Measurements from ENCODE around the gene TRMT61A.

The TRMT61A gene

DNA sequence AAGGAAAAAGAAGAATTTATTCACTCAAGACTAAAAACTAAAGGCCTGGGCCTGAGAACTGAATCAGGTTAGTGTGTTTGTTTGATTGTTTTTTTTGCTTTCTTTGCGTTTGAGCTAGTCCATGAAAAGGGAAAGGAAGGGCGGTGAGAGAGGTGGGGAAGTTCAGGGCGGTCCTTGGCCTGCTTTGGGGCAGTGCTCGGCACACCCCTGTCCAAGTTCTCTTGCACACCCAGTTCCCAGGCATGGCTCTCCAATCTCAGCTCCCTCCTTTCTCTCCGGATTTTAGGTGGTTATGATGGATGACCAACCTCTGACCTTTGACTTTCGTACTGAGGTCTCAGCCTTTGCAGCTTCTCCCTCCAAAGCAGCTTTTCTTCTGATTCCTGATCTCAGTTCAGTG is 45.1 kb downstream of the TRMT61A start:
- H3K27ac Mint-ChIP-seq: no peak overlapping the region
- no peak for ATAC-seq

DNA sequence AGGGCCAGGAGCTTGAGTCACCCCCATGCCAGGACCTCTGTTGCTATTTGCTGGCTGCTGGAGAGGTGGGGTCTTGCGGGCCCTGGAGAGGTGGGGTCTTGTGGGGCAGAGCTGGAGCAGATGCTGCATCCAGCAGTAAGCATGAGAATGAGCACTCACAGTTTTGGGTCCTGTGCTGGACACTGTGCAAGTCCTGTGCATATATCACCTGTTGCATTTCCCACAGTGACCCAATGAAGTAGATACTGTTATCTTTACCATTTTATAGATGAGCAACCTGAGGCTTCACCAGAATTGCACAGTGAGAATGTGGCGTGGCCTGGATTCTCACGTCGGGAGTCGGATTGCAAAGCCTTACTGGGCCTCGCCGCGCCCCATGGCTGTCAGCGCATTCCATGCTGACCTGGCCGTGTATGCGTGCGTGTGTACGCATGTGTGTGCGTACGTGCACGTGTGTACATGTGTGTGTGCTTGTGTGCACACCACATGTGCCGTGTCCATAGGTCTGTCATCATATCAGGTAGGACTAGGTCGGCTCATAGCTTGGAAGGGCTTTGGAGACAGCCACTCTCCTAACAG is 45.8 kb downstream of the TRMT61A start:
- Mint-ChIP-seq H3K4me3 (no peak overlapping the region), H3K36me3 (peaks cover 25% of the 10 kb centered on the region), H3K27me3 (no peaks in the 10 kb centered on the region), H3K9me3 (no peaks in the 10 kb centered on the region), H3K4me1 (peaks cover 7% of the 10 kb centered on the region), H3K27ac (no peak overlapping the region)
- ATAC-seq: no peak

More for the DNA sequence above, 45.1 kb downstream of the TRMT61A start:
- H3K9me3 Mint-ChIP-seq: no peaks in the 10 kb centered on the region
- no peaks in the 10 kb centered on the region for H3K27me3 Mint-ChIP-seq
- peaks cover 11% of the 10 kb centered on the region for H3K4me1 Mint-ChIP-seq
- no peak overlapping the region for H3K4me3 Mint-ChIP-seq
- peaks cover 25% of the 10 kb centered on the region for H3K36me3 Mint-ChIP-seq

DNA sequence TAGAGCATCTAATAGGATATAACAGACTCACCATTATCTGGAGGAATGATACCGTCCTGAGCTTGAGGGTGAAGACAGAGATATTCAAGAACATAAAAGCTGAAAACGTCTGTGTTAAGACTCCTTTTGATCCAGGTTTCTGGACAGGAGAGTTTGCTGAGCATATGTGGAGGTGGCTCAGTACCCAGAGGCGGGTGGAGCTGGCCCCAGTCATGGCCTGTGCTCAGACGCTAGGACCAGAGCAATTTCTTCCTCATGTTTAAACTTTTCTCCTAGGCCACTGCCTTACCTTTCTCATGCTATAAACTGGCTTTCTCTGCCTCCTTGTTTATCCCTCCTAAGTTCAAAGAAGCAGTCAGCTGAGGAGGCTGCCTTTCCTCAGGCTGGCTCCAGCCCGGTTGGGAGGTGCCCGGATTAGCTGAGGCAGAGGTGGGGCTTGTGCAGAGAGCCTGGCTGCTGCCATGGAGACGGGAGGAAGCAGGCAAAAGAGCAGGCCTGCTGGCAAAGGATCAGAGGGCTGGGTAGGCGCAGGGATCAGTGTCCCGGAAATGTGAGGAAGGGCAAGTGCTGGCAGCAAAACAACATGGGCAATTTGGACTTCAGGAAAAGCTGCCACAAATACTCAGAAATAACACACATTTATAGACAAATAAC is 47.5 kb downstream of the TRMT61A start:
- H3K27me3 Mint-ChIP-seq: no peaks in the 10 kb centered on the region
- no peak for ATAC-seq
- H3K27ac Mint-ChIP-seq: no peak overlapping the region
- peaks cover 25% of the 10 kb centered on the region for H3K36me3 Mint-ChIP-seq
- no peaks in the 10 kb centered on the region for H3K4me1 Mint-ChIP-seq
- H3K9me3 Mint-ChIP-seq: no peaks in the 10 kb centered on the region
- no peak overlapping the region for H3K4me3 Mint-ChIP-seq

DNA sequence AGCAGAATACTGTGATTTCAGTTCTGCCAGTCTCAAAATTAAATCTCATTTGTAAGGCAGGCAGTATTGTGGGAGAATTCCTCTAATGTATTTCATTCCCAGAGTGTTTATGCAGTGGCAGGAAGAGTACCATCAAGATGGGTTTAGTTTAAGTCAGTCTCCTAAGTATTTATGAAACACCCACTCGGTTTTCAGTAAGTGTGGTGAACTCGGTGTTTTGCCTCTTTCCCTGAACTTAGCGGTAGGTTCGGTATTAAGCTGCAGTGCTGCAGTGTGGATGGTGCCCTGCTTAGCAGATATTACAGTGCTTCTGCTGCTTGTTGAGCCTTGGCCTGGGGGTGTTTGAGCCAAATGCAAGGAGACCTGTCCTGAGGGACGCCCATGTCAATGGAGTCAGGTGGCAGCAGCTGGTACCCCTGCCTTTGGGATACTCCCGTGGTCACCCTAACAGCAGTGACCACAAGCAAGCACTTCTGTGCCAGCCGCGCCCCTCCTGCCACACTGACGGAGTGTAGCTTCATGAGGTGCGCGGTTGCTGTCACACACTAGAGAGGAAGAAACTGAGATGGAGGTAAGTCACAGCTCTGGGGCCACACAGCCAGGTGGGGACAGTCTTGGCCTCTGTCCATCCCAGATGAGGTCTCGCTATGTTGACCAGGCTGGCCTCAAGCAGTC is 49.5 kb downstream of the TRMT61A start:
- Mint-ChIP-seq H3K4me1 (no peaks in the 10 kb centered on the region), H3K27me3 (no peaks in the 10 kb centered on the region), H3K9me3 (no peaks in the 10 kb centered on the region), H3K27ac (no peak overlapping the region), H3K36me3 (peaks cover 29% of the 10 kb centered on the region), H3K4me3 (no peak overlapping the region)
- no peak for ATAC-seq

DNA sequence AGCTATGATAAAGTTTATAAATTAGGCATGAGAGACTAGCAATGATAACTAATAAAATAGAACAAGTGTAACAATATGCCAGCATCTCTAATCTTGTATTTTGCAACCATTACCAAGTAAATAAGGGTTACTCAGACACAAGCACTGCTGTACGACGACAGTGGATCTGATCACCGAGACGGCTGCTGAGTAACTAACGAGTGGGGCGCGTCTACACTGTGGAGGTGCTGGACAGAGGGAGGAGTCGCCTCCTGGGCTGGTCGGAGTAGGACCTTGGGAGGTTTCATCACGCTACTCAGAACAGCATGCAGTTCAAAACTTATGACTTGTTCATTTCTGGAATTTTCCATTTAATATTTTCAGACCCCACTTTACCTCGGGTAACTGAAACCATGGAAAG is 52.2 kb downstream of the TRMT61A start:
- H3K9me3 Mint-ChIP-seq: no peaks in the 10 kb centered on the region
- no peaks in the 10 kb centered on the region for H3K4me1 Mint-ChIP-seq
- peaks cover 15% of the 10 kb centered on the region for H3K36me3 Mint-ChIP-seq
- ATAC-seq: no peak
- H3K4me3 Mint-ChIP-seq: no peak overlapping the region
- no peaks in the 10 kb centered on the region for H3K27me3 Mint-ChIP-seq
- no peak overlapping the region for H3K27ac Mint-ChIP-seq

DNA sequence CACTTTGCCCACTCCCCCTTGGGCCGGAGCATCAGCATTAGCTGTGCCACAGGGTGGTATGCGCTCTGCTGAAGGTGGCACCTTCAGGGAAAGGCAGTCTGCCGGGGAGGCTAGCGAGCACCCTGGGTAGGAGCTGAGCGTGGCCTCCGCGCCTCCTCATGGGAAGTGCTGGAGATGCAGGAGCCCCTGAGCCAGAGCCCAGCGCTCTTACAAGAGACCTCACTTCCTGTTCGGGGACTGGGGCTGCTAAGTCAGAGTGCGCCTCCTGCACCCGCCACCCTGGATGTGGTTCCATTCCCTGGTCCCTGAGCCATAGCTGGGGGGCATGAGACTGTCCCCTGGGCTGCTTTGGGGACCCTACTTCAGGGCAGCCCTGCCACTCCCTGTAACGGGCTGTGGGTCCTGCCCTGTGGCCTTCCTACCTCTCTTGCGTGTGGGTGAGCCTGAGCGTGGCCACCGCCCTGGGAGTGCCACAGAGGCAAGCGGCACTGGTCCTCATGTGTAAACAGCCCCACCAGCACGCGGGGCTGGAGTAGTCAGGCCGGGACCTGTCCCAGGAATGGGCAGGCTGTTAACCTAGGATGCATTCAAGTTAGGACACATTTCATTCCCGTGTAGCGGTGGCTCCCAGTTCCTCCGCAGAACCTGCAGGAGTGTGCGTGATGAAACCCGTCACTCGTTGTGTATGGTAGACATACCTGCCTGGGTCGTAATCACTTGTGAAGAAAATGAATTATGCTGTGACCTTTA is 53.1 kb downstream of the TRMT61A start:
- Mint-ChIP-seq H3K36me3 (peaks cover 12% of the 10 kb centered on the region), H3K4me1 (no peaks in the 10 kb centered on the region), H3K27ac (no peak overlapping the region), H3K4me3 (no peak overlapping the region), H3K9me3 (no peaks in the 10 kb centered on the region), H3K27me3 (no peaks in the 10 kb centered on the region)
- ATAC-seq: no peak

DNA sequence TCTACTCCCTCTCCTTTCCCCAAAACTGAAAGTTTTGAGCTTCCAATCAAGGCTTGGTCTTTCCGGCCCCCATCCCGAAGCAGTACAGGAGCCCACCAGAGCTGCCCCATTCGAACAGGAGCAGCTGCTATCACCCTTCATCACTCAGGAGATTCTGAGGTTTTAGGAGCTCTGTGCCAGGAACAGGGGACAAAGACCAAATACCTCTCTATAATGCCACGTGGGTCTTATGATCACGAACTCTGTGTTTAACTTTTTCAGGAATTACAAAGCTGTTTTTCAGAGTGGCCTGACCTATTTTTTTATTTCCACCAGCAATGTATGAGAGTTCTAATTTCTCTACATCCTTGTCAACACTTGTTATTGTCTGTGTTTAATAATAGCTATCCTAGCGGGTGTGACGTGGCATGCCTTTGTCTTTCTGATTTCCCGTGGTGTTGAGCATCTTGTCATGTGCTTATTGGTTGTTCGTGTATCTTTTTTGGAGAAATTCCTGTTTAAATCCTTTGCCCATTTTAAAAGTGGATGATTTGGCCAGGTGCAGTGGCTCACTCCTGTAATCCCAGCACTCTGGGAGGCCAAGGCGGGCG is 55.4 kb downstream of the TRMT61A start:
- ATAC-seq: no peak
- H3K9me3 Mint-ChIP-seq: no peaks in the 10 kb centered on the region
- peaks cover 20% of the 10 kb centered on the region for H3K36me3 Mint-ChIP-seq
- H3K27ac Mint-ChIP-seq: no peak overlapping the region
- no peak overlapping the region for H3K4me3 Mint-ChIP-seq
- H3K27me3 Mint-ChIP-seq: no peaks in the 10 kb centered on the region
- no peaks in the 10 kb centered on the region for H3K4me1 Mint-ChIP-seq

Measured in stimulated activated memory B cell treated with anti-CD40 and anti-IgM and Interleukin-4, amounts not matched to agents 10 μg/mL and 1 μg/mL and 100 μg/mL, for 72 hours (primary cell).